Measurements from ENCODE around the gene MEF2C. TPM values are rescaled to one million over a fixed set of nuclear protein-coding genes. Genes with fewer than 3 reads are reported as not detected.

Gene MEF2C
- total RNA-seq, 1 donor from 2014 or later = 0.26 TPM

- Histone ChIP-seq H3K36me3 (no peaks in the 10 kb centered on the region), H4K20me1 (ENCODE audit: low read depth) (no peaks in the 10 kb centered on the region), H3K9me3 (ENCODE audit: low read depth) (no peaks in the 10 kb centered on the region), H2AFZ (replicated peaks) (no peak overlapping the region), H3K4me2 (no peak overlapping the region), H3K9ac (no peak overlapping the region), H3K4me3 (no peak overlapping the region), H3K27me3 (no peaks in the 10 kb centered on the region), H3K4me1 (no peaks in the 10 kb centered on the region), H3K79me2 (ENCODE audit: low read depth) (no peaks in the 10 kb centered on the region), H3F3A (ENCODE audit: low read depth) (no peaks in the 10 kb centered on the region), H3K27ac (no peak overlapping the region)
- Mint-ChIP-seq H3K4me3 (no peak overlapping the region), H3K27ac (no peak overlapping the region), H3K36me3 (no peaks in the 10 kb centered on the region), H3K27me3 (ENCODE audit: insufficient read depth, low read depth) (peaks cover 2% of the 10 kb centered on the region), H3K9me3 (no peaks in the 10 kb centered on the region), H3K4me1 (no peaks in the 10 kb centered on the region)
- TF ChIP-seq EZH2 (IDR thresholded peaks at IDR 0.05) (no peak), EZH2phosphoT487 (IDR thresholded peaks at IDR 0.05) (no peak), CTCF (IDR thresholded peaks at IDR 0.05) (no peak)
- DNase-seq (ENCODE audit: low spot score) = no peak
Measured at GRCh38 chr5:88716101-88716500, 166.9 kb downstream of the MEF2C start.

- Histone ChIP-seq H3K27ac (no peak overlapping the region), H3K4me3 (no peak overlapping the region), H3F3A (ENCODE audit: low read depth) (no peaks in the 10 kb centered on the region), H2AFZ (replicated peaks) (no peak overlapping the region), H3K27me3 (no peaks in the 10 kb centered on the region), H3K9me3 (ENCODE audit: low read depth) (no peaks in the 10 kb centered on the region), H3K4me1 (no peaks in the 10 kb centered on the region), H3K79me2 (ENCODE audit: low read depth) (no peaks in the 10 kb centered on the region), H4K20me1 (ENCODE audit: low read depth) (no peaks in the 10 kb centered on the region), H3K4me2 (no peak overlapping the region), H3K9ac (no peak overlapping the region), H3K36me3 (no peaks in the 10 kb centered on the region)
- DNase-seq (ENCODE audit: low spot score) = no peak
- Mint-ChIP-seq H3K9me3 (no peaks in the 10 kb centered on the region), H3K36me3 (no peaks in the 10 kb centered on the region), H3K4me1 (no peaks in the 10 kb centered on the region), H3K27me3 (ENCODE audit: insufficient read depth, low read depth) (peaks cover 2% of the 10 kb centered on the region), H3K27ac (no peak overlapping the region), H3K4me3 (no peak overlapping the region)
- TF ChIP-seq EZH2phosphoT487 (IDR thresholded peaks at IDR 0.05) (no peak), EZH2 (IDR thresholded peaks at IDR 0.05) (no peak), CTCF (IDR thresholded peaks at IDR 0.05) (no peak)
Measured at GRCh38 chr5:88715503-88715902, 167.5 kb downstream of the MEF2C start.

GRCh38 chr5:88713818-88714217 lies 169.2 kb downstream of the MEF2C start:
- Histone ChIP-seq H3K4me3 (no peak overlapping the region), H3K9me3 (ENCODE audit: low read depth) (no peaks in the 10 kb centered on the region), H3K4me2 (no peak overlapping the region), H3K9ac (no peak overlapping the region), H3F3A (ENCODE audit: low read depth) (no peaks in the 10 kb centered on the region), H3K79me2 (ENCODE audit: low read depth) (no peaks in the 10 kb centered on the region), H3K36me3 (no peaks in the 10 kb centered on the region), H4K20me1 (ENCODE audit: low read depth) (no peaks in the 10 kb centered on the region), H3K27ac (no peak overlapping the region), H3K4me1 (peaks cover 5% of the 10 kb centered on the region), H2AFZ (replicated peaks) (no peak overlapping the region), H3K27me3 (no peaks in the 10 kb centered on the region)
- no peaks in the 10 kb centered on the region for H3K9me3 Mint-ChIP-seq
- no peak overlapping the region for H3K27ac Mint-ChIP-seq
- H3K4me1 Mint-ChIP-seq = peaks cover 3% of the 10 kb centered on the region
- TF ChIP-seq CTCF (IDR thresholded peaks at IDR 0.05) = no peak
- no peak for TF ChIP-seq EZH2phosphoT487 (IDR thresholded peaks at IDR 0.05)
- no peak for TF ChIP-seq EZH2 (IDR thresholded peaks at IDR 0.05)
- H3K27me3 Mint-ChIP-seq (ENCODE audit: insufficient read depth, low read depth) = no peaks in the 10 kb centered on the region
- no peak for DNase-seq (ENCODE audit: low spot score)
- no peak overlapping the region for H3K4me3 Mint-ChIP-seq
- H3K36me3 Mint-ChIP-seq = no peaks in the 10 kb centered on the region
